Measurements from ENCODE around the gene IL31.

- TF ChIP-seq CTCF (IDR thresholded peaks at IDR 0.05) (no peak), POLR2A (IDR thresholded peaks at IDR 0.05) (no peak)
Measured at GRCh38 chr12:122141911-122142725, 31.9 kb downstream of the IL31 start.
